Choroid plexus epithelial cell (primary cell): Measurements from ENCODE around the gene NDUFAF4.

Experiments
- DNase-seq: peaks from one replicate; pipeline ENCODE4 v3.0.0-alpha.2; 2010; ENCODE audit warnings: low read depth
- H3K4me3 ChIP-seq: 2 replicates; pipeline ENCODE4 v1.5.1; 2011; ENCODE audit warnings: low read depth, mild to moderate bottlenecking, control low read depth, low read length, moderate library complexity
- CTCF ChIP-seq: conservative IDR thresholded peaks from 2 replicates; pipeline ENCODE4 v1.5.1; 2011; ENCODE audit warnings: low read depth, mild to moderate bottlenecking, control low read depth, inconsistent platforms, low read length, moderate library complexity

NDUFAF4 gene

GRCh38 chr6:96923400-96923799 lies 25.7 kb upstream of the NDUFAF4 start:
- no peak for DNase-seq
- TF ChIP-seq CTCF = no peak
- no peak overlapping the region for H3K4me3 ChIP-seq

GRCh38 chr6:96917098-96917497 lies 19.4 kb upstream of the NDUFAF4 start:
- TF ChIP-seq CTCF = no peak

GRCh38 chr6:96913621-96914020 lies 15.9 kb upstream of the NDUFAF4 start:
- TF ChIP-seq CTCF = no peak
- DNase-seq = no peak
- no peak overlapping the region for H3K4me3 ChIP-seq

More at GRCh38 chr6:96917098-96917497, 19.4 kb upstream of the NDUFAF4 start:
- DNase-seq = no peak
- H3K4me3 ChIP-seq = no peak overlapping the region

GRCh38 chr6:96911751-96912150 lies 14.1 kb upstream of the NDUFAF4 start:
- DNase-seq = no peak
- no peak for TF ChIP-seq CTCF
- H3K4me3 ChIP-seq = no peak overlapping the region

- no peak for DNase-seq
- TF ChIP-seq CTCF = no peak
- H3K4me3 ChIP-seq = no peak overlapping the region
Observed at GRCh38 chr6:96911171-96911570, 13.5 kb upstream of the NDUFAF4 start.

- no peak for DNase-seq
- no peak for TF ChIP-seq CTCF
- H3K4me3 ChIP-seq = no peak overlapping the region
Observed at GRCh38 chr6:96909811-96910210, 12.1 kb upstream of the NDUFAF4 start.

GRCh38 chr6:96907498-96907897 lies 9.8 kb upstream of the NDUFAF4 start:
- H3K4me3 ChIP-seq = no peak overlapping the region
- no peak for TF ChIP-seq CTCF
- peak; percentile 59 for DNase-seq
